BJ (cell line): Measurements from ENCODE around the gene ICA1. TPM values are rescaled to one million over a fixed set of nuclear protein-coding genes. Genes with fewer than 3 reads are reported as not detected.

Source experiments
- CTCF ChIA-PET: fragments of 350-600 bp; formaldehyde crosslinking; extraction: SDS; loops from one replicate; lab custom pipeline; 2021; ENCODE audit warnings: antibody characterized with exemption, inconsistent platforms; lab: Yijun Ruan, JAX
- POLR2A ChIA-PET: fragments of 300-600 bp; sonication (Branson Sonifier 250); formaldehyde crosslinking; extraction: SDS; loops from one replicate; lab custom pipeline; 2021; ENCODE audit warnings: antibody characterized with exemption; lab: Charles Lee
- DNase-seq: peaks from one replicate; pipeline ENCODE4 v3.0.0-alpha.2; 2011; ENCODE audit warnings: low read depth
- H3K27me3 ChIP-seq: 2 replicates; pipeline ENCODE4 v1.6.0; 2011; ENCODE audit warnings: low read length; ENCODE audit not compliant: control insufficient read depth, insufficient read depth
- H3K36me3 ChIP-seq: 2 replicates; pipeline ENCODE4 v1.5.1; 2011; ENCODE audit warnings: low read length; ENCODE audit not compliant: control insufficient read depth, insufficient read depth
- H3K4me3 ChIP-seq: 2 replicates; pipeline ENCODE4 v1.5.1; 2011; ENCODE audit warnings: low read depth, mild to moderate bottlenecking, control low read depth, low read length
- polyA plus RNA-seq: library from polyadenylated mRNA; depleted of rRNA; stranded (reverse); fragments of >200 nt; gene quantifications from 2 replicates; pipeline ENCODE4 v1.2.3, GENCODE V29; 2011
- TF ChIP-seq, protein P1 (sequence below): IDR thresholded peaks from 2 replicates; pipeline ENCODE4 v1.5.1; 2011; ENCODE audit warnings: low read depth, mild to moderate bottlenecking, control low read depth, inconsistent platforms, low read length, moderate library complexity; ENCODE audit not compliant: insufficient read depth

Gene ICA1
- polyA plus RNA-seq, 1 experiment = 0.15 TPM

DNA sequence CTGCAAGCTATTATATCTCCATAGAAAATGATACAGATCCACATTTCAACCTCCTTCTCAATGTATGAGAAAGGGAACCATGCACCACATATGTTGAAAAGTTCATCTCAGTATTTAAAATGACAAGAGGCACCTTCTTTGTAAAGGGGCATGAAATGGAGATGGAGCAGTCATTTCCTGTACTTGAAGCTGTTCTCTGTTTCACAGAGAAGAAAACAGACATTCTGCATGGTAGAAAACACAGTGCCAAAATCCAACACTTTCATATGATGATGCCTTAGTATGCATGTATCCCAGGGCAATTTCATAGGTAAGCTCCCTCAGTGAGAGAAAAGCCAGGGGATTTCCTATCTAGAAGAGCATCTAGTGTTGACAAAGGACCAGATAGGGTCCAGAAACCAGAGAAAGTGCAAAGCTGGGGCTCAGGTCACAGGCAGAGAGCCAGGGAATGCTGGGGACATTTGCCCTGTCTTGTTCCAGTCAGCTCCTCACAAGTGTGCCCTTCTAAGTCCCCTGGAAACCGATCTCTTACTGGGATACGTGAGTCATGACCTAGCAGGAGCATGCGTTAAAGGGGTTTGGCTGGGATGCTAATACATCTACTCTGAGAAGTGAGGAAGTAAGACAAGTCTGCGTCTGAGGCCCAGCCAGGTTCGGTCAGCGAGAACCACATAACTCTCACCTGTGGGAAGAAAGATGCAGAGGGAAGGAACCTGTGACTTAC, 118.7 kb downstream of the ICA1 start:
- DNase-seq = no peak
- Histone ChIP-seq H3K4me3 (no peak overlapping the region), H3K27me3 (0 out of 2 replicates have a peak, but pooled peaks cover 2% of the 10 kb centered on the region), H3K36me3 (no peaks in the 10 kb centered on the region)
- ChIA-PET POLR2A (no interaction called here), CTCF (interaction anchor here (0.7 to 1.4 kb wide), 2 partner anchors 17 to 27 kb away, joined by 3 read pairs; no protein-coding TSS in a partner anchor)
- TF ChIP-seq, protein P1, sequence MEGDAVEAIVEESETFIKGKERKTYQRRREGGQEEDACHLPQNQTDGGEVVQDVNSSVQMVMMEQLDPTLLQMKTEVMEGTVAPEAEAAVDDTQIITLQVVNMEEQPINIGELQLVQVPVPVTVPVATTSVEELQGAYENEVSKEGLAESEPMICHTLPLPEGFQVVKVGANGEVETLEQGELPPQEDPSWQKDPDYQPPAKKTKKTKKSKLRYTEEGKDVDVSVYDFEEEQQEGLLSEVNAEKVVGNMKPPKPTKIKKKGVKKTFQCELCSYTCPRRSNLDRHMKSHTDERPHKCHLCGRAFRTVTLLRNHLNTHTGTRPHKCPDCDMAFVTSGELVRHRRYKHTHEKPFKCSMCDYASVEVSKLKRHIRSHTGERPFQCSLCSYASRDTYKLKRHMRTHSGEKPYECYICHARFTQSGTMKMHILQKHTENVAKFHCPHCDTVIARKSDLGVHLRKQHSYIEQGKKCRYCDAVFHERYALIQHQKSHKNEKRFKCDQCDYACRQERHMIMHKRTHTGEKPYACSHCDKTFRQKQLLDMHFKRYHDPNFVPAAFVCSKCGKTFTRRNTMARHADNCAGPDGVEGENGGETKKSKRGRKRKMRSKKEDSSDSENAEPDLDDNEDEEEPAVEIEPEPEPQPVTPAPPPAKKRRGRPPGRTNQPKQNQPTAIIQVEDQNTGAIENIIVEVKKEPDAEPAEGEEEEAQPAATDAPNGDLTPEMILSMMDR = no peak

DNA sequence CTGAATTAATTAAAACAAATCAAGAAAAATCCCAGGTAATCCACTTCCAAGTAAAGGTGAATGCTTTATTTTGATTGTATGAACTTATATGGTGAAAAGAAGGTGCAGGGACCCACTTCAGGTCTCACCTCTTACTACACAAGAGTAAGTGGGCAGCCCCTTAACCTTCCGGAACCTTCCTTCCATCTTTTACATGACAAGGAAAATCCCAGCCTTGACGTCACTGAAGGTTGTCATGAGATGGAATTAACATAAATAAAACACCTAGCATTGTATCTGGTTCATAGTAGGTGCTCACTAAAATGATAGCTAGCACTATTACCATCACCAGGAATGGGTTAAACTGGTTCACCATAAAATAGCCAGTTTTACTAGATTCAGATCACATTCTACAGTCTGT, 119.5 kb downstream of the ICA1 start:
- TF ChIP-seq, protein P1 = no peak
- ChIA-PET CTCF (no interaction called here), POLR2A (no interaction called here)
- DNase-seq = no peak
- Histone ChIP-seq H3K36me3 (no peaks in the 10 kb centered on the region), H3K4me3 (no peak overlapping the region), H3K27me3 (0 out of 2 replicates have a peak, but pooled peaks cover 2% of the 10 kb centered on the region)

DNA sequence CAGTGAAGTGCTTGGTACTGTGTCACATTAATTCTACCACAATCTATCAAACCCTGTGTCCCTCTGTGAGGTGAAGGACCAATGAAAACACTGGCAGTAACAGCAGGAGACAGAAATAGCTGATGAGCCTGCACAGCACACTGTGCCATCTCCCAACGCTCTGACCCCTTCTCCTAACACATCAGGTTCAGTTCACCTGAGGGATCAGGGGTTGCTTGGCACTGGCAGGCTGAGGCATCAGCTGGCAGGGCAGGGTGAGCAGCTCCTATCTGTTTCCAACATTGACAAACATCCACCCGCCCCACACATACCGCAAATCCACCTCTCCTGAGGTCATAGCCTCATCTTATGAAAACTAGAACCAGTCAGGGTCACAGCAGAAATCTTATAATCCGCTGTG, 120.9 kb downstream of the ICA1 start:
- Histone ChIP-seq H3K4me3 (no peak overlapping the region), H3K36me3 (no peaks in the 10 kb centered on the region), H3K27me3 (0 out of 2 replicates have a peak, but pooled peaks cover 2% of the 10 kb centered on the region)
- ChIA-PET POLR2A (no interaction called here), CTCF (no interaction called here)
- no peak for DNase-seq
- TF ChIP-seq, protein P1 = no peak

DNA sequence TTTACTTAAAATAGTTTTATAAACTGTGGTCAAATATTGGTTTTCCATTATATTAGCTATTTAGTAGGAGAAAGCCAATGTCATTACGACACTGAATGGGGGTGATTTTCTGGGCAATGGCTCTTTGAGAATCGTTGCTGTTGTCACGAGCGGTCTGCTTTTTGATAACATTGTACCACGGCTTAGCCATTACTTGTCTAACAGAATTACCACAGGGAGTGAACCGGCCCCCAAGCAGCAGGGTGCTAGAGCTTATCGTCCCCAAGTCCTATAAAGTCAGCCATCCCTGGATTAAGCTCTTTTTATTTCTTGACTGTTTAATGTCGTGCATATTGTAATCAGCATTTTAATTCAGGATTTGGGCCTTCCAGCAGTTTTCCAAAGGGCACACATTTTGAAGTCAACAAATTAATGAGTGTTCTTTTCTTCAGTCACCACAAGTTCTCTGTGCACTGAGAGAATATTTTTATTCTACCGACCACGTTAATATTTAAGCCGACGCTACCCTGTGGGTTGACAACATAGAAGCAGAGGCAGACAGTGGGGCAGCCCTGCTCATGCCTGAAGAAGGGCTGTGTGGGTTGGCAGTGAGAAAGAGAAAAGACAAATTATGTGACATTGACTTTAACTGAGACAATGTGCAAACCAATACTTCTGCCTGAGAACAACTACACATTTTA, 125.8 kb downstream of the ICA1 start:
- DNase-seq = no peak
- H3K27me3 ChIP-seq = 0 out of 2 replicates have a peak, but pooled peaks cover 2% of the 10 kb centered on the region
- no peak overlapping the region for H3K4me3 ChIP-seq
- ChIA-PET POLR2A (no interaction called here), CTCF (interaction anchor here (0.6 to 1.2 kb wide), 3 partner anchors 8 to 15 kb away, joined by 3 read pairs; no protein-coding TSS in a partner anchor)
- H3K36me3 ChIP-seq = no peaks in the 10 kb centered on the region
- TF ChIP-seq, protein P1 = no peak

DNA sequence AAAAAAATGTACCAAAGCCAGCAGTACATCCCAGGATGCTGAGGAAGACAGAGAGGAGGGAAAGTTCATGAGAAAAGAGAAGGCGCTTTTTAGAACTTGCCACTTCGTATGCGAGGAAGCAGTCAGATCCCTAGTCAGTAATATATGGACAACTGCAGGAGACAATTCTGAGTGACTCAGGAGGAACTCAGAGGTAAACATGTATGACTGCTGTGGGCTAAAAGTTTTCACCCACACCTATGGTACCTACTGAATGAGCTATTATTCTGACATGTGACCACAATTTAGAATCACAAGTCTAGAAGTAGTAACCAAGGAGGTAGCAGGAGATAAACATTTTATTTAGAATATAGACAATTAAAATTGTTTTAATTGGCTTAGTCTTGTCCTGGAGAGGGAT, 126.5 kb downstream of the ICA1 start:
- Histone ChIP-seq H3K4me3 (no peak overlapping the region), H3K27me3 (0 out of 2 replicates have a peak, but pooled peaks cover 2% of the 10 kb centered on the region), H3K36me3 (no peaks in the 10 kb centered on the region)
- TF ChIP-seq, protein P1 = no peak
- no peak for DNase-seq
- CTCF ChIA-PET = interaction anchor here (0.6 to 1.2 kb wide), 4 partner anchors 9 to 58 kb away, joined by 3 read pairs; no protein-coding TSS in a partner anchor
- POLR2A ChIA-PET = no interaction called here
